ENCODE results near the gene LIN52.

GRCh38 chr14:74248017-74248416 is 163.3 kb downstream of the LIN52 start:
- TF ChIP-seq CTCF (IDR thresholded peaks at IDR 0.05; ENCODE audit: low read length) (no peak), EZH2 (optimal IDR thresholded peaks at IDR 0.05; ENCODE audit: low read depth, low read length) (no peak)

All from MM.1S (cell line).